Upper lobe of right lung (tissue), 1 donor: ENCODE results near the gene TMBIM1. TPM values are rescaled to one million over a fixed set of nuclear protein-coding genes. Genes with fewer than 3 reads are reported as not detected.

Experiments used
- ATAC-seq: fragments of 200-7000 bp; cut with Tn5 transposase; one replicate; pipeline ENCODE4 v1.9.1; 2020; ENCODE audit warnings: mild to moderate bottlenecking, moderate library complexity
- DNase-seq: peaks from one replicate; pipeline ENCODE4 v3.0.0-alpha.2; 2020
- H3K27ac ChIP-seq: fragments of 200-600 bp; one replicate; pipeline ENCODE4 v1.8.0; 2022
- H3K27me3 ChIP-seq: fragments of 200-600 bp; one replicate; pipeline ENCODE4 v1.8.0; 2022; ENCODE audit warnings: mild to moderate bottlenecking
- H3K36me3 ChIP-seq: fragments of 200-600 bp; one replicate; pipeline ENCODE4 v1.8.0; 2022
- H3K4me1 ChIP-seq: fragments of 200-600 bp; one replicate; pipeline ENCODE4 v1.8.0; 2022
- H3K4me3 ChIP-seq: fragments of 200-600 bp; one replicate; pipeline ENCODE4 v1.8.0; 2022; ENCODE audit warnings: mild to moderate bottlenecking
- H3K9me3 ChIP-seq: fragments of 200-600 bp; one replicate; pipeline ENCODE4 v1.8.0; 2022
- CTCF ChIP-seq: fragments of 200-600 bp; IDR thresholded peaks from one replicate; pipeline ENCODE4 v1.8.0; 2022; ENCODE audit warnings: antibody characterized with exemption
- intact Hi-C: fragments of 100-400 bp; cut with DNase I; formaldehyde crosslinking; loops from one replicate; pipeline ENCODE4 v1.11.0; 2022
- total RNA-seq: library from RNA; stranded (reverse); fragmentation: NEBNext Ultra II Directional; extraction: Animal tissue kit (Norgen Biotek cat#: 25700); gene quantifications from one replicate; pipeline ENCODE4 v1.2.1, GENCODE V29; 2021
- donor health status: DM: no; HTN: yes; CAD: no; lungs with severe emphysema.

The TMBIM1 gene
- total RNA-seq, 1 donor from 2014 or later, result 281 TPM

- no peak for ATAC-seq
- no peak for TF ChIP-seq CTCF
- intact Hi-C loops, result no loop called here
Measured at GRCh38 chr2:218320704-218321336, 28.5 kb upstream of the TMBIM1 start.

GRCh38 chr2:218319813-218320365 lies 27.6 kb upstream of the TMBIM1 start:
- DNase-seq (no peak), ATAC-seq (no peak)
- H3K4me1 ChIP-seq, result peaks cover 33% of the 10 kb centered on the region
- H3K36me3 ChIP-seq, result no peaks in the 10 kb centered on the region
- no peak for TF ChIP-seq CTCF
- intact Hi-C loops, result no loop called here
- no peaks in the 10 kb centered on the region for H3K27me3 ChIP-seq
- H3K9me3 ChIP-seq, result no peaks in the 10 kb centered on the region
- no peak overlapping the region for H3K27ac ChIP-seq
- H3K4me3 ChIP-seq, result no peak overlapping the region

More at GRCh38 chr2:218320704-218321336, 28.5 kb upstream of the TMBIM1 start:
- DNase-seq, result no peak
- Histone ChIP-seq H3K36me3 (no peaks in the 10 kb centered on the region), H3K27me3 (no peaks in the 10 kb centered on the region), H3K4me1 (peaks cover 35% of the 10 kb centered on the region), H3K27ac (no peak overlapping the region), H3K9me3 (no peaks in the 10 kb centered on the region), H3K4me3 (no peak overlapping the region)

- Histone ChIP-seq H3K9me3 (no peaks in the 10 kb centered on the region), H3K4me1 (peaks cover 22% of the 10 kb centered on the region), H3K27ac (no peak overlapping the region), H3K36me3 (no peaks in the 10 kb centered on the region), H3K27me3 (no peaks in the 10 kb centered on the region), H3K4me3 (no peak overlapping the region)
- ATAC-seq (no peak), DNase-seq (no peak)
- TF ChIP-seq CTCF, result no peak
- intact Hi-C loops, result no loop called here
Measured at GRCh38 chr2:218318241-218318640, 25.9 kb upstream of the TMBIM1 start.

- intact Hi-C loops, result no loop called here
- H3K4me3 ChIP-seq, result no peak overlapping the region
- no peak for TF ChIP-seq CTCF
- no peak overlapping the region for H3K27ac ChIP-seq
- peaks cover 26% of the 10 kb centered on the region for H3K4me1 ChIP-seq
- H3K27me3 ChIP-seq, result no peaks in the 10 kb centered on the region
- DNase-seq, result no peak
- no peak for ATAC-seq
- no peaks in the 10 kb centered on the region for H3K36me3 ChIP-seq
- no peaks in the 10 kb centered on the region for H3K9me3 ChIP-seq
Measured at GRCh38 chr2:218317835-218318234, 25.5 kb upstream of the TMBIM1 start.

GRCh38 chr2:218317303-218317630 lies 25.0 kb upstream of the TMBIM1 start:
- ATAC-seq, result no peak
- intact Hi-C loops, result no loop called here
- H3K36me3 ChIP-seq, result no peaks in the 10 kb centered on the region

More at GRCh38 chr2:218317303-218317630, 25.0 kb upstream of the TMBIM1 start:
- Histone ChIP-seq H3K4me1 (peaks cover 23% of the 10 kb centered on the region), H3K9me3 (no peaks in the 10 kb centered on the region), H3K27me3 (no peaks in the 10 kb centered on the region), H3K4me3 (no peak overlapping the region), H3K27ac (peak overlapping the region; percentile 56)
- no peak for TF ChIP-seq CTCF
- DNase-seq, result no peak
